ENCODE measurements around the gene OPCML.

Gene OPCML

DNA sequence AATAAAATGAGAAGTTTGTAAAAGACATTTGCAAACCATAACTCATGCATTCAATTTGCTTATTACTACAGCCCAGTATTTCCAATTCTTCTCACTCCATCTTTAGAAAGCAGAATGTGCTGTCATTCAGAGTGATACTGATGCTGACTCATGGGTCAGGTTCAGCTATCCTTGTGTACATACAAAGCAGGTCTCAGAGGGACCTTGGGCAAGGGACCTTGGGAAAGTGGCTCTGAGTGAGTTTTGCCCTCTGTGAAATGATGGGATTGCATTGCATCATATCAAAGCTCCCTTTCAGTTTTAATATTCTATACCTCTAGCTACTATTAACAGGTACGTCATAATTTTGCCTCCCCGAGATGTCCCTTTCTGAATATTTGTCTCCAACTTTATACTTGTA lies 848.7 kb downstream of the OPCML start:
- no peak for DNase-seq

DNA sequence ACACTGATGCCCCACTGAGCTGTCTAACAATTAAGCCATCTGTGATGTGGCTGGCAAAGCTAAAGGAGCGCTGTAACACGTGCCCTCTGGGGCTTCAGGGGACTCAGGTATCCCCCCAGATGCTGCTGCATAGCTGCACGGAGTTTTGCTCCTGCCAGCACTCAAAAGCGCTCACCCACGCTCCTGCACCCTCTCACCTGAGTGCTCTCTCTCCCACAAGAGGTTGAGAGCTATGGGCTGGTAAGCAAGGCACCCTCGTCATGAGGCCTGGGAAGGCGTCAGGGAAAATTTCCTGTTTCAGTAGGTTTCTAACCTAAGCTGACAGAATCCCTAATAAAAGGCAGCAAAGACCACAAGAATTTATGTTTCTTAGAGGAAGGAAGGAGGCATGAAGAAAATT lies 850.3 kb downstream of the OPCML start:
- DNase-seq, result no peak

DNA sequence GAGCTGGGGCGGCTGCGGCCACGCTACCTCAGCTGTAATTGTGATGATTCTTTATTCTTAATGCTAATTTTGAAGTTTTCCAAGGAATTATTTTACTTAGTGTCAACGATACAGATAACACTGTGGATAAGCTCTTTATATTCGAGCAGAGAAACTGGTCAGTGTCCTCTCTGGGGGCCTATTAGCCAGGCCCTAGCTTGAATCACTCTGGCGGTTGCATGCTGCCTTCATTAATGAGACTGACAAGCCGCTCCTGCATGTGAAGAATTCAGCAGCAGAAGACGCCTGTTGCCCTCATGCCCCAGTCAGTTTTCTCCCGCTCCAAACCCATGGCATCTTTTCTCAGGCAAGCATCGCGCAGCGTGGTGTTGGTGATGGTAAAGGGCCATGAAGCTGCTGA lies 851.7 kb downstream of the OPCML start:
- no peak for DNase-seq

DNA sequence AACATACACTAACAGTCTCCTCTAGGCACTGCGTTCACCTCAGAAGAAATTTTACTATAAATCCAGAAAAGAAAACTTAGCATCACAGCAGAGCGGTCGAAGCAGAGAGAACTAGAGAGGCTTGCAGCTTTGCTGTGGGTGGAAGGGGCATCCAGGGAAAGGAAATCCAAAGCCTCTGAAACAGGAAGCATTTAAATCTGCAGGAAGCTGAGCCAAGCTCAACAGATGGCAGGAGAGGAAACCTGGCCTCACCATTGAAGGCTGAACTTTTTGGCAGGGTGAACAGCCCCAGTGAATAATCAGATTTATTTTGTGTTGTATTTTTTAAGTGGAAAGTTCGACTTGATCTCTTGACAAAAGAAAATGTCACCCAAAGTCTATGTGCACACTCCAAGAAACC lies 858.1 kb downstream of the OPCML start:
- no peak for DNase-seq

DNA sequence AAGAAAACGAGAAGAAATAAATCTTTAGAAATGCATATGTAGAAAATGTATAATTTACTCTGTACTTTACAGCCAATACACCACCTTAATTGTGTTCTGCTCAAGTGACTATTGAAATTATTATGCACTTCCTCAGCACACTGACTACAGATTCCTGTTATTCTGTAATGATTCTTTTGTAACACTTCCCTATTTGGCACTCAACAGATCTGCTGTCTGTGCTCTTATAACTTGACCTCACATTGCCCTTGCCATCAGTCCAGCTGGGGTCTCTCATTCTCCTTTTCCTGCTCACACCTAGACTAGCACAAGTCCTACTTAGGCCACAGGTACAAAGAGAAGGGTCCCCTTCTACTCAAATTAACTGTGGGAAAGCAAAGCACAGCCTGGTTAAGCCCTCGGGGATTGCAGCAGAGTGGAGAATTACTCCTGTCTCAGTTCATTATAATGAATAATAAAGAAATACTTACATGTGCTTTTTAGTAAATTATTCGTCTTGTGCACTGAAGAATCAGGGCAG lies 860.4 kb downstream of the OPCML start:
- no peak for DNase-seq

DNA sequence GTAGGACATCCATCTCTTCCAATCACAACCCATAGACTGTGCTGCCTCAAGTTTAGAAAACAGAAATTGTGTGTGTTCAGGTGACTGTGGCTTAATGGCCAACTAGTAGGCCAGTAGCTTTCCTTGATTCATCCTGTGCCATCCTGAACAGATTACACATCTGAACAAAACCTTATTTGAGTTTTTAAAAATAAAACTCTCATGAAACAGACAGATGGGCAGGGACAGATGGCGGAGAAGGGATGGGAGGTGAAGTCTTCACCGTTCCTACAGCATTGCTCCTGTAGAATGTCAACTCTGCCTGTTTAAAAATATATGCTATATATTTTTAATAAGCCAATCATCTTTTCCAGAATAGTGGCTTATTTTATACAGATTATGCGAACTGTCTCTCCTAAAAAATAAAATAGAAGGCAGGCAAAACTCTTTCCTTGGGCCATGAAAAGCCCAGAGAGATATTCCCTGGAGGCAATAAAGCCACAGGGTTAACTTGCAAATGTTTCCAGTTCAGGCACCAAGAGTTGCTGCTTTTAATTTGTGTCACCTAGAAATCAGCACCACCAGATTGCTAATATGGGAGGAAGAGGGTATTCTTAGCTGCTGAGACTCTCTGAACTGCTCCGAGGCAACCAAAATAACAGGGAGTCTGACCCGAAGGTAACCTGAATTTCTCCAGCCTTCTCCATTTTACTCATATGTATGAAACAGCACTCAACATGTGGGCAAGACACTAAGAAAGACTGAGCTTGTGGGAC lies 861.2 kb downstream of the OPCML start:
- DNase-seq, result no peak

DNA sequence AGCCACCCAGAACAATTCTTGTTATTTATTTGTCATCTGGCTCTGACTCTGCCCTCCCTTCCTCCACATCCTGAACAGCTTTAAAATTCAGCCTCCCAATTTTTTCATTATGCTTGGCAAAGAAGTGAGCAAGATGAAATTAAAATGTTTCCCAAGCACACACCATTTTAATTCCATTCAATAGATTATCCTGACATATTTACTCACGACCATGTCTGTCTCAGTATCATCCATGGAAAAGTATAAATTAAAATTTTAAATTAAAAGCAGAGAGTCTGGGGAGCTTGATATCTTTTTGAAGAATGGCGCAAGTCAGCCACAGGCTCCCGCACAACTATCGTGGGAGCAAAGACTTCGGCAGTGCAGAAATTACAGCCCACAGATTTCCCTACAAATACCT lies 862.4 kb downstream of the OPCML start:
- no peak for DNase-seq

DNA sequence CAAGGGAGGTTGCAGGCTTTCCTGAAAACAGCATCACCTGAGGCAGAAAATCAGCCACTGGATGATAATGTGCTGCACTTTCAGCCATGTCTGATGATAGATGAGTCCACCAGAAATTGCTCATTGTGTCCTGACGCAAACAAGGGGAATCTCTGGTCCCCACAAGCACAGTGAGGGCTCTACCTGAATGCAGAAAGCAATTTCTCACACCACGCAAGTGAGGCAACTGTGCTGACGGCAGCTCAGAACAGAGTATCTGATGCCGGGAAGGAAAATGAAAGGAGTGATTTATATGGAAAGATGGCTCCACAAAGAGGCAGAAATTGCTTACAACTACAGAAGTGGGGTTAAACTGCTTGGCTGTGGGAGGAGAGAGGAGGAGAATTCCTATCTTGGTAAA lies 867.1 kb downstream of the OPCML start:
- no peak for DNase-seq

DNA sequence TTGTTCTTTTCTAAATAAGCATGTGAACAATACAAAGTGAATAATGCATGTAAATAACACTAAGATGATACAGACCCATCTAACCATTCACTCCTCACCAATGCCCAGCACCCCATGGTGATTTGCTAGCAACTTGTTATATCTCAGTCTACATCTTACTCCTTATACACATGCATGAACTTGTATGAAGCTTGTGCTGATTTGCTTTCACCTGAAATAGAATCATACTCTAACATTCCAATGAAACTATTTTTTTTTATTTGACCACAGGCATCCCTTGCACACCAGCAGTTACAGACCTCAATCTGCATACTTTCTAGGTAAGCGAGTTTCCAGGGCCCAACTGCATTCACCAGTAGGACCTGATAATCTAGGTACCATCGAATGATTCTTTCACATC lies 873.6 kb downstream of the OPCML start:
- no peak for DNase-seq

DNA sequence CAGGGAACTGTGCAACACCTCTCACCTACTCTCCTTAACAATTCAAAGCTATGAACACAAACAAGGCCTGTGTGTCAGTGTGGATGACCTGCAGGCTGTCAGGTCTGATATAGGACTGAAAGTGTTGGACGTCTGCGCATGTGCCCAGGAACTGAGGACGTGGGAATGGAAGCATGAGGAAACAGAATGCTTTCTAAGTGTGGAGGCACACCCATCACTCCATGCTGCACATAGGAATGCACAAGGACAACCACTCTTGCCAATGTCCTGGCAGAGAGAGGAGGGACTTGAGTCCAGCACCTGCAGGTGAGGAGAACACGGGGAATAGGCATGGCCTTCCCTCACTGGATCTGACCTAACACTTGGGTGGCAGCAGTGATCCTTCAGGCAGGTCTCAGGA lies 874.3 kb downstream of the OPCML start:
- DNase-seq, result no peak

DNA sequence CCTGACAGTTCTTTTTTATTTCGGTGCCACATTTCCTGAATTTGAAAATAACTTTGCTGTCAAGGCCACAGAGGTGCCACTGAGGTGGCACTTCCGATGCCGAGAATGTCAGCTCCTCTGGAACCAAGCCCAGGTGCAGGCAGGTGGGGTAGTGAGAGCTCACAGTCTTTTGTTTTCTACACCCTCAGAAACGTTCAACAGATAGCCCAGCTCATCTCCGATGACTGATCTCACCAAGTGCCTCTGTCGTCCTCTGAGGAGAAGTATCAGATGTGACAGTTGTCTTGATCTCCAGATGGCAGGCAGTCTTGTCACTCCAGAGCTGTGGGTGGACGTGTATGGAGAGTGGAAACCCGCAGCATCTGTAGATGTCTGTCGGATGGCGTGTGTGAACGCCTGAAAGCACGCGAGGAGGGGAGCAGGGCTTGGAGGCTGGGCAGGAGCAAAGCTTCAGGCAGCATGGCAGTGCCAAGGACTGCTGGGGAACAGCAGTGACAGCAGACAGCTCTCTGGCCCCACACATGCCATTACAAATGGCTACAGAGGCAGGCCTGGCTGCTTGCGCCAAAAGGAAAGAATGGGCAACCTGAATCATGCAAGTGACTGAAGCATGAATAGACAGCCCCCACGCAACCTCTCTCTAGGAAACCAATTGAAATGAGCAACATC lies 877.0 kb downstream of the OPCML start:
- no peak for DNase-seq

DNA sequence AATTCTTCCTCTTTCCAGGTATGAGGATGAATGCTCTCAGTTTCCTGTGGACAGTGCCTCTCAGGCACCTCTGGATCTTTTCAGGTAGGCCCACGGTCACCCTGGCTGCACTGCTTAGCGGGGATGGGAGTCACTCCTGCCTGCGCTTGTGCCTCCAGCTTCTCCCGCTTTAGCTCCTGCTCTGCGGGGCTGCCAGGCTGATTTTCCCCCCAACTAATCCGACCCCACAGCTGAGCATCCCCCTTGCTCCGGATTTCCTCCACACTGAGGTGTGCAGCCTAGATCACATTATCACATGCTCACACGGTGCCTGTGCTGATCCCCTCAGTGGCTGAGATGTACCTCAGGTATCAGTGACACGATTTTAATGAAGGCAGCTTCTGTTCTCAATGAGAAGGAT lies 879.1 kb downstream of the OPCML start:
- DNase-seq, result no peak

DNA sequence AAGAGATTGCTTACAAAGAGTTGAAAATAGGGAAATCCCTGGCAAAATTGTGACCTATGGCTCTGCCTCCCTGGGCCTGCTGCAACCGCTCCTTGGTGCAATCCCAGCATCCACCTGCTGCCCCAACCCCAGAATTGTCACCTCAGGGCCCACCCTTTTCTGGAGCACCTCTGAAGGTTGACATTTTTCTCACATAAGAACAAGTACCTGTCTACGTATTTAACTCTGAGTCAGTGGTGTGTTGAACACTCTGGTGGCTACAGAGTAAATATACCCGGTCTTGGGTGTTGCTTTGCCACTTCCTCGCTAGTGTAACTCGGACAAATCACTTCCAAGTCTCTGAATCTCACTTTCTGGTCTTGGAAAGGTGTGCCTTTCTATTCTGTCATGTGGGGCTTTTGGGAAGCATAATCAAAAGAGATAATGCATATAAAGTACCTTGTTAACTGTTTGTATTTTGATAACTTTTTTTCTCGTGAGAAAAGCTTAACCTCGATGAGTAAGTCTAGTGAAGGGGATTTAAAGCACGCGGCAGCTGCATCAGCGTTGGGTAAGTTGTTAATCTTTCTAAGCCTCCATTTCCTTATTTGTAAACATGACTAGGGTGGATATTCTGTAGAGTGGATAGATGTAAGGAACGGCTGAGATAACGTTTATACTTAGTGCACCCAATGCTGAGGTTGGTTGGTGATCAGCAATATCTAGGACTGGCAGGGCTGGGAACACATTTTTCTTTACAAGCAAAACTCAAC lies 881.2 kb downstream of the OPCML start:
- DNase-seq, result no peak

DNA sequence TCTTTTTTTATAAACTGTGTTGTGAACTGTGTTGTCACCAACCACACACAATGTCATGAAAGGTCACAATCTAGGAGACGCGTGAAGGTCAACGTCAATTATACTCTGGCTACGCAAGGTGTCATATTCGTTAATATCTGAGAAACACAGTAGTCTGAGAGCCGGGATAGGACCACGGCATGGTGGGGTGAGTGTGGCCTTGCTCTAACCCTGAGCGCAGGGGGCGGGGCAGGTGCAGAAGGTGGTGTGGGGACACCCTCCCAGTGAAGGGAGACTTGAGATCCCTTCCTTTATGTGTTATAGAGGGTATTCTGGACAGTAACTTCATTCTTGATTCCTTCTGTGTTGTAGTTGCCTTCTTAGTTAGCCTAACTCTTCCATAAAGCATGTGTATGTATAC lies 883.0 kb downstream of the OPCML start:
- DNase-seq, result no peak

DNA sequence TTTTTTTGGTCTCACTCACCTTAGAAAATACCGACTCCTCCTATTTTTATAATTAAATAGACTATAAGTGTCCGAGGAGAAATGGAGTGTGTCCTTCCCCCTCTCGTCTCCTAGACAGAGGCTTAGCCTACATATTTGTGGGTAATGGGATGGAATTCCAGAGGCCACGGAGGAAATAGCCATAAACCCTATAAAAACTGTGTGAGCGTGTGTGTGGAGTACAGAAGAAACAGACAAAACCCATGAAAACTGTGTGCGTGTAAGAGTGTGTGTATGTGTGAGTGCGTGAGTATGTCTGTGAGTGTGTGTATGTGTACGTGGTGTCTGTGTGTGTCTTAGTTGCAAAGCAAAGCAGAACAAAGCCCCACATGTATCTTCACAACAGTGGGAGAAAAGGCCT lies 883.5 kb downstream of the OPCML start:
- no peak for DNase-seq

DNA sequence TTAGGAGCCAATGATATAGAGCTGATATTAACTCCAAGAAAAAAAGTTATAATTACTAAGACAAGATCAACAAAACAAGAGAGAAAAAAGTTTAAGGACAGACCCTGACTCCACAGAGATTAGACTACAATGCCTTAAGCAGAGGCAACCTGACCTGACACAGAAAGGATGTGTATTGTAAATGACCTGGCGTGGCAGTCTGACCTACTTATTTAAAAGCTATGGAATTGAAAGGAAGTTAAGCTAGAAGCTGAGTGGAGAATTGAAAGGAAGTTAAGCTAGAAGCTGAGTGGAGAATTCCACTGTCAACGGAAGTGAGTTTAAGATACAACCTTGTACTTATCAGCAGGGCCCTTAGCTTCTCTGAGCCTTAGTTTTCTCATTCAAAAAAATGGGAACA lies 885.4 kb downstream of the OPCML start:
- no peak for DNase-seq

DNA sequence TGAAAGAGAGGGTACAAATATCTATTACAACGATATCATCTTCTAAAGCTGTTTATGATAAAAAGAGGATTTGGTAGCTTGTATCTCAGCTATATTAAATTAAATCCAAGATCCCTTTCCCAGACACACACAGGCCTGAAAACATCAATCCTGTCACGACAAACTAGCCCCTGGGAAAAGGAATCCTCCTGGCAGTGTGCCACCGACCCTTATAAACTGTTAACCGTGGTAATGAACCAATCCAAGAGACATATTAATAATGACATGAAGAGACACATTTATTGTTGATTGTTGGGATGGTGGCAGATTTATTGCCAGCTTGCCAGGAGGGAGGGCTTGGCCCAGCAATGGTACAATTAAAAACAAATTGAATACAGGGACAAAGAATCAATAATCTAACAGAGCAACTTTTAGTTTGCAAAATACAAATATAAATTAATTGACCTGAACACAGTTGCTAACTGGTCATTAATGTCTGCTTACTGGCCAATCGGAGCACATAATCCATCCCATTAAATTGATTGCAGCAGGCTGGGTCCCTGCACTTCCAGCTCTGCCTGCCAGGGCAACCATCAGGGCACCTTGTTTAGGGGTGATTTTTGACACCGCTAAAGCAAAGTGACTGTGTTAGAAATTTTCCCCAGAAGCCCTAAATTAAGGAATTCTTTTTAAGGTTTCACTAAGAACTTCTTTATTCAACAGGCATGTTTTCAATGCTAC lies 887.6 kb downstream of the OPCML start:
- DNase-seq, result no peak

DNA sequence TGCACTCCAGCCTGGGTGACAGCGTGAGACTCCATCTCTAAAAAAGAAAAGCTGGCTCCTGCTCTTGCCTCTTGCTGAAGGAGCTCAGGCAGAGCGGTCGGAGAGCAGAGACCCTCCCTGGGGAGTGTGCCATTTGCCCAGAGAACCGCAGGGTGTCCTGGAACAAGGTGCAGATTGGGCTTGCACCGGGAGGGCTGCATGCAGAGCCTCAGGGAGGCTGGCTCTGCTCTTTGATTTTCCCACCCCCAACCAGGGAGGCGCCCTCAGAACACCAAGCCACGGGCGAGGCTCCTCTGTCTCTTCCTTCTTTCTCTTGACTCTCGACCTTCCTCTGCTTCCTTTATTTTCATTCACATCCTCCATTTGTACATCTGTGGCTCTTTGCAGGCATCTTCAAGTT lies 889.1 kb downstream of the OPCML start:
- no peak for DNase-seq

DNA sequence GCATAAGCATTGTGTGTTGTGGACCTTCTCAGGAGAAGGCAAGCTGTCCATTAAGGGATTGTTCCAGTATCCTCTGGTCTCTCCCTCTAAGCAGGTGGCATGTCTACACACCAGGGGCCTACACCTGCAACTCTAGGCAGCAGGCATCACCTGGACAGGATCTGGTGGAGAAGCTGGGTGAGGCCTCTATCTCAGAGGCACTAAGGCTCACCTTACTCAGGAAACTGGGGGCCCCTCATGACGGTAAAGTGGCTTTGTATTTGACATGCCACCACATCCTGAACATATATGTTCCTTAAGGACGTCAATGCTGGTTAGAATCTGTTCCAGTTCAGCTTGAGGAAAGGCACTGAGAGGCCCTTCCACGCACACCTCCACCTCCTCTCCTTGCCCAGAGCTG lies 891.3 kb downstream of the OPCML start:
- DNase-seq, result no peak

DNA sequence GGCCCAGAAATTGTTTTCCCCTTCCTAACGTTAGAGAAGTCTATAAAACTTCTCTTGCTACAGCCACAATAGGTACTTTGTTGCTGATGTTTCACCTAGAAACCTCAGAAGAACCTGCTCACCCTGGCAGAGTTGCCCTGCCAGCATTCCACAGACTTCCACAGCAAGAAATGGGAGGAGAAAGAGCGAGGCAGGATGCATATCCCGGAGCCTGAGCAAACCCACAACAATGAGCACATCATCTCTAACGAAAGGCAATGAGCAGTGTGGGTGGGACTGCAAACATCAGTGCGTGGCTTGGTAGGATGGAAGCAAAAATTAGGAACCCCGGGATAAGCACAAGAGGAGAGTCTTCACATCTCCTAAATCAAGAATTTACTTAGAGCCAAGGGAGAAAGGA lies 892.3 kb downstream of the OPCML start:
- no peak for DNase-seq

DNA sequence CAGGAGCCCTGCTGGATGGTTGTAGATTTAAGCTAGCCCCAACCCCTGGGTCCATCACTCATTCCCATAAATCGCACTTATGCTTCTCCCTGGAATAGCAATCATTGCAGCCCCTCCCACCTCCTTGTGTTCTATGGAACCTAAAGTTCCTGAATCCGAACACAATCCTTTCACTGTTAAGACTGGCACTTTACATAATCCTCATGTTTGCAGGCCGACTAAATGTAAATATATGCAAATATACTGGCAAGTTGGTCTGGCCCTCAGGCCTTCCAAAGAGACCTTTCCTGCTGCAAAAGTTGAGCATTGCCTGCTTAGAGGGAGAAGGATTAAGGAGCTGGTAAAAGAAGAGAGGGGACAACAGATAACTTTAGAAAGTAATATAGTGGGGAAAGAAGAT lies 892.9 kb downstream of the OPCML start:
- no peak for DNase-seq

DNA sequence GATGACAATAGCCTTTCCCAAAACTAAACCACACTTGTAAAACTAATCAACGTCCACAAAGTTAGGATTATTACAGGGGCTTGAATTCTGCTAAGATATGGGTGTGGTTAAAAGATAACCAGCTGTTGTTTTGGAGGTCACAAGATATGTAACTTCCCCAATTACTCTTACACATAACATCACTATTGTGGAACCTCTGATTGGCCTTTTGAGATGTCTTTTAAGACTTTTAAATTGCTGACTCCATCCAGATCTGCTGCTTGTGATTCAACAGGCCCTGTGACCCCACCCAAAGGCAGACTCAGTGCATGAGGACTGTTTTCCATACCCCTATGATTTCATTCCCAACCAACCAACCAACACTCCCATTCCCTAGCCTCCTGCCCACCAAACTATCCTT lies 893.9 kb downstream of the OPCML start:
- DNase-seq, result no peak

DNA sequence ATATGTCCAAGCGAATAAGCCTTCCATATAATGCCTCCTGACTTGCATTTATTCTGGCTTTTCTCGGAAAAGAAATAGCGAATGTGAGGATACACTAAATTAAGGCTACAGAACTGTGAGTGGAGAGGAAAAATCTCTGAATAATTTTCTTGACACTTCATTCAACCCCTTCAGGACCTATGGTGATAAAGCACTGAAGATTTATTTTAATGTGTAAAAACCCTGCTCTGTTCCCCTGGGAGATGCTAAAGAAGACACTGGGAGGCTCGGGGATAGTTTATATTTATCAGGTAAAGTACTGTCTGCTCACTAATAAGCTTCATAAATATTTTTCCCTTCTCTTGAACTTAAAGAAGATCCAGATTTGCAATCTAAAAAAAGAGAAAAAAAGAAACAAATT lies 895.8 kb downstream of the OPCML start:
- DNase-seq, result no peak
